SU-DHL-6 (cell line): ENCODE results near the gene SFT2D3.

Experiments used
- EZH2phosphoT487 ChIP-seq: fragments of 200-600 bp; sonication (generic), shearing (Covaris generic); conservative IDR thresholded peaks from 2 replicates; pipeline ENCODE4 v1.6.1; 2018; ENCODE audit warnings: mild to moderate bottlenecking, antibody characterized with exemption, low read length, moderate library complexity, mixed read lengths
- TF ChIP-seq, protein P1 (sequence below): fragments of 200-600 bp; sonication (generic); IDR thresholded peaks from one replicate; pipeline ENCODE4 v1.5.1; 2017; ENCODE audit warnings: antibody characterized with exemption, mild to moderate bottlenecking, low read length, moderate library complexity; ENCODE audit not compliant: insufficient read depth, poor library complexity, severe bottlenecking

DNA sequence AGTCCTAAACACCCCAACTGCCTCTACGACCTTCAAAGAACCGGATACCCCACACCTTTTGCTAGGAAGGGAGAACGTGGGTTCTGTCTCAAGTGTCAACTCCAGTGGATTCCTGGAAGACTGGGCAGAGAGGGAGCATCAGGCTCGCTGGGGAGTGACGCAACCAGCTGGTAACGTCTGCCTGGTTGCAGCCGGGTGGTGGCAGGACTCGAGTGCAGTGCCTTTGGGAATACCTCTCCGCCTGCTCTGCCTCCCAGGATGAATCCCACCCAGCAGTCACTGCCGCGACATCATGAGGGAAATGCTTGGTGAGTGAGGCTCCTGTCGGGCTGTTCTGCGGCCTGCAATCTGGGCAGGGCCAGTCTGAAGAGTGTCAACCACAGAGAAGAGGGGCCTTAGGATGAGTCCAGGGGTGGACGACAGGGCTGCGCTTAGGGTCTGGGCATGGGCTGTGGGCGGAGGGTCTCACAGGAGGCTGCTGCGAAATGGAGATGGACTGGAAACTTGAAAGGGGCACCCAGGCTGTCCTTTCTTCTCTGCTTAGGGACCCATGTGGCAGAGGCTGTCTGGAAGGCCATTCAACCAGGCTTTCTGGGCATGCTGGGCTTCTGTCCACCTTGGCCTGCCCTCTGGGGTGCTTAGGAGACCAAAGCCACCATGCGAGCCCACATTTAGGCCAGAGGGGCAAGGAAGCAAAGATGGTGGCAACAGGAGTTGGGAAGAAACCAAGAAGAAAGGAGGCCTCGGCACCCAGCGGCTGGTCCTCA, 42.5 kb upstream of the SFT2D3 start:
- TF ChIP-seq, protein P1, sequence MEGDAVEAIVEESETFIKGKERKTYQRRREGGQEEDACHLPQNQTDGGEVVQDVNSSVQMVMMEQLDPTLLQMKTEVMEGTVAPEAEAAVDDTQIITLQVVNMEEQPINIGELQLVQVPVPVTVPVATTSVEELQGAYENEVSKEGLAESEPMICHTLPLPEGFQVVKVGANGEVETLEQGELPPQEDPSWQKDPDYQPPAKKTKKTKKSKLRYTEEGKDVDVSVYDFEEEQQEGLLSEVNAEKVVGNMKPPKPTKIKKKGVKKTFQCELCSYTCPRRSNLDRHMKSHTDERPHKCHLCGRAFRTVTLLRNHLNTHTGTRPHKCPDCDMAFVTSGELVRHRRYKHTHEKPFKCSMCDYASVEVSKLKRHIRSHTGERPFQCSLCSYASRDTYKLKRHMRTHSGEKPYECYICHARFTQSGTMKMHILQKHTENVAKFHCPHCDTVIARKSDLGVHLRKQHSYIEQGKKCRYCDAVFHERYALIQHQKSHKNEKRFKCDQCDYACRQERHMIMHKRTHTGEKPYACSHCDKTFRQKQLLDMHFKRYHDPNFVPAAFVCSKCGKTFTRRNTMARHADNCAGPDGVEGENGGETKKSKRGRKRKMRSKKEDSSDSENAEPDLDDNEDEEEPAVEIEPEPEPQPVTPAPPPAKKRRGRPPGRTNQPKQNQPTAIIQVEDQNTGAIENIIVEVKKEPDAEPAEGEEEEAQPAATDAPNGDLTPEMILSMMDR, result no peak
- TF ChIP-seq EZH2phosphoT487, result no peak
